ENCODE results near the gene SCGB1D1. TPM values are rescaled to one million over a fixed set of nuclear protein-coding genes. Genes with fewer than 3 reads are reported as not detected.

The SCGB1D1 gene
- total RNA-seq, 1 experiment from 2014 or later, result not detected

GRCh38 chr11:62186195-62186594 is 3.8 kb upstream of the SCGB1D1 start:
- ChIA-PET RAD21 (ENCODE audit: low non-redundant PET in 1 of 2, low total read pairs in 2 of 2, uncharacterized antibody in 2 of 2, unreplicated experiment in 2 of 2) (no interaction called here), POLR2A (no interaction called here), CTCF (no interaction called here)
- Histone ChIP-seq H3K9me3 (ENCODE audit: control insufficient read depth in 1 of 2, insufficient read depth in 1 of 2, low read depth in 1 of 2, low read length in 2 of 2) (no peaks in the 10 kb centered on the region), H2AFZ (ENCODE audit: low read depth, low read length, poor library complexity, severe bottlenecking) (no peak overlapping the region), H3K27ac (ENCODE audit: low read depth, low read length) (no peak overlapping the region), H4K20me1 (ENCODE audit: insufficient read depth) (no peaks in the 10 kb centered on the region), H3K36me3 (ENCODE audit: control insufficient read depth in 1 of 2, insufficient read depth in 2 of 2, low read length in 2 of 2) (no peaks in the 10 kb centered on the region), H3K27me3 (ENCODE audit: insufficient read depth, low read length) (peaks cover 45% of the 10 kb centered on the region), H3K4me2 (ENCODE audit: low read length) (no peak overlapping the region), H3K9ac (ENCODE audit: low read length) (no peak overlapping the region), H3K4me1 (ENCODE audit: control insufficient read depth in 1 of 2, insufficient read depth in 2 of 2, low read length in 2 of 2) (no peaks in the 10 kb centered on the region), H3K79me2 (ENCODE audit: insufficient read depth, low read length) (no peaks in the 10 kb centered on the region), H3K9me2 (ENCODE audit: insufficient read depth) (no peaks in the 10 kb centered on the region), H3K4me3 (replicated peaks in 1 of 2; ENCODE audit: low read depth in 1 of 2, low read length in 2 of 2) (no peak overlapping the region)
- no peak for DNase-seq (ENCODE audit: low read depth, low spot score)
- intact Hi-C loops (cut with micrococcal nuclease), result no loop called here
- TF ChIP-seq POLR2A (IDR thresholded peaks at IDR 0.05; ENCODE audit: borderline replicate concordance, extremely low read depth, insufficient read depth, insufficient read length) (no peak), EZH2 (IDR thresholded peaks at IDR 0.05) (no peak), MAX (IDR thresholded peaks at IDR 0.05) (no peak), ZFX (IDR thresholded peaks at IDR 0.05) (no peak), CBX3 (IDR thresholded peaks at IDR 0.05; ENCODE audit: low read depth) (no peak), REST (IDR thresholded peaks at IDR 0.05; ENCODE audit: low read depth) (no peak), CEBPB (IDR thresholded peaks at IDR 0.05; ENCODE audit: low read depth) (no peak), SIN3A (IDR thresholded peaks at IDR 0.05; ENCODE audit: low read depth) (no peak), ATF3 (IDR thresholded peaks at IDR 0.05) (no peak), YY1 (IDR thresholded peaks at IDR 0.05; ENCODE audit: extremely low read depth, insufficient replicate concordance, low read depth, low read length) (no peak), SP1 (IDR thresholded peaks at IDR 0.05; ENCODE audit: low read depth) (no peak)
- ATAC-seq, result no peak
- no TSS peak for BruUV-seq (replicated peaks)
